Esophagus mucosa (tissue), 1 donor: Measurements from ENCODE around the gene GRAP. TPM values are rescaled to one million over a fixed set of nuclear protein-coding genes. Genes with fewer than 3 reads are reported as not detected.
"Not testable (repeated sequence)": the region's sequence is repeated elsewhere in the genome, so short reads cannot be mapped to it uniquely, and the experiment has no call there.

Experiments used
- ATAC-seq: fragments of 200-7000 bp; cut with Tn5 transposase; one replicate; pipeline ENCODE4 v1.9.1; 2020
- total RNA-seq: library from RNA; stranded (reverse); gene quantifications from one replicate; pipeline ENCODE4 v1.2.4, GENCODE V29; 2023
- donor health status: DM: yes; HTN: yes; CAD: no.

The GRAP gene
- 1.00 TPM for total RNA-seq

GRCh38 chr17:19046782-19047375 lies at the start of gene GRAP:
Gene GRAP (minus strand): TSS chr17:19046957. CDS start chr17:19046926, 31 bp downstream.
- peak; percentile 17 for ATAC-seq

- peak; percentile 1 for ATAC-seq
These were observed 47.1 kb upstream of the GRAP start for GRCh38 chr17:19093684-19094438.

- peak; percentile 86 for ATAC-seq
These were observed 46.3 kb upstream of the GRAP start for GRCh38 chr17:19092737-19093683.

- not testable (repeated sequence) for ATAC-seq
These were observed 43.5 kb upstream of the GRAP start for GRCh38 chr17:19090058-19090772.

GRCh38 chr17:19088804-19089685 lies 42.3 kb upstream of the GRAP start:
- ATAC-seq: peak; percentile 64

- ATAC-seq: peak; percentile 25
These were observed 30.6 kb upstream of the GRAP start for GRCh38 chr17:19077386-19077785.

- peak; percentile 88 for ATAC-seq
These were observed 29.8 kb upstream of the GRAP start for GRCh38 chr17:19076398-19077192.

- ATAC-seq: peak; percentile 93
These were observed 23.8 kb upstream of the GRAP start for GRCh38 chr17:19070318-19071168.

GRCh38 chr17:19064378-19064777 lies 17.6 kb upstream of the GRAP start:
- not testable (repeated sequence) for ATAC-seq

GRCh38 chr17:19063326-19063956 lies 16.7 kb upstream of the GRAP start:
- ATAC-seq: peak; percentile 49

- ATAC-seq: peak; percentile 88
These were observed 16.1 kb upstream of the GRAP start for GRCh38 chr17:19062718-19063325.

- not testable (repeated sequence) for ATAC-seq
These were observed 15.4 kb upstream of the GRAP start for GRCh38 chr17:19062009-19062717.

- ATAC-seq: peak; percentile 62
These were observed 8.7 kb upstream of the GRAP start for GRCh38 chr17:19055447-19055846.

GRCh38 chr17:19048826-19049225 lies 2.1 kb upstream of the GRAP start:
- not testable (repeated sequence) for ATAC-seq

GRCh38 chr17:19047510-19047909 lies 753 bp upstream of the GRAP start:
- ATAC-seq: not testable (repeated sequence)

GRCh38 chr17:19044643-19045042 lies 2.1 kb downstream of the GRAP start:
- not testable (repeated sequence) for ATAC-seq

GRCh38 chr17:19043032-19043431 lies 3.7 kb downstream of the GRAP start:
- ATAC-seq: peak; percentile 24

GRCh38 chr17:19042369-19042768 lies 4.4 kb downstream of the GRAP start:
- ATAC-seq: not testable (repeated sequence)
